ENCODE results near the gene CELA1. TPM values are rescaled to one million over a fixed set of nuclear protein-coding genes. Genes with fewer than 3 reads are reported as not detected.

Gene CELA1
- total RNA-seq, 1 experiment from 2014 or later, result not detected

DNA sequence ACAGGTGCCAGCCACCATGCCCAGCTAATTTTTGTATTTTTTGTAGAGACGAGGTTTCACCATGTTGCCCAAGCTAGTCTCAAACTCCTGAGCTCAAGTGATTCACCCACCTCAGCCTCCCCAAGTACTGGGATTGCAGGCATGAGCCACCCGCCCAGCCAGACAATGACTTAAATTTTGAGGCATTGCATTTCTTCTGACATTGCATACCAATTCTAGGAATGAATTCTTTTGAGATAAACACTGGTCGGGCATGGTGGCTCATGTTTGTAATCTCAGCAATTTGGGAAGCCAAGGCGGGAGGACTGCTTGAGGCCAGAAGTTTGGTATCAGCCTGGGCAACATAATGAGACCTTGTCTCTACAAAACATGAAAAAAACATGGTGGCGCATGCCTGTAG is 2.5 kb upstream of the CELA1 start (continued):
- TF ChIP-seq, protein P1, sequence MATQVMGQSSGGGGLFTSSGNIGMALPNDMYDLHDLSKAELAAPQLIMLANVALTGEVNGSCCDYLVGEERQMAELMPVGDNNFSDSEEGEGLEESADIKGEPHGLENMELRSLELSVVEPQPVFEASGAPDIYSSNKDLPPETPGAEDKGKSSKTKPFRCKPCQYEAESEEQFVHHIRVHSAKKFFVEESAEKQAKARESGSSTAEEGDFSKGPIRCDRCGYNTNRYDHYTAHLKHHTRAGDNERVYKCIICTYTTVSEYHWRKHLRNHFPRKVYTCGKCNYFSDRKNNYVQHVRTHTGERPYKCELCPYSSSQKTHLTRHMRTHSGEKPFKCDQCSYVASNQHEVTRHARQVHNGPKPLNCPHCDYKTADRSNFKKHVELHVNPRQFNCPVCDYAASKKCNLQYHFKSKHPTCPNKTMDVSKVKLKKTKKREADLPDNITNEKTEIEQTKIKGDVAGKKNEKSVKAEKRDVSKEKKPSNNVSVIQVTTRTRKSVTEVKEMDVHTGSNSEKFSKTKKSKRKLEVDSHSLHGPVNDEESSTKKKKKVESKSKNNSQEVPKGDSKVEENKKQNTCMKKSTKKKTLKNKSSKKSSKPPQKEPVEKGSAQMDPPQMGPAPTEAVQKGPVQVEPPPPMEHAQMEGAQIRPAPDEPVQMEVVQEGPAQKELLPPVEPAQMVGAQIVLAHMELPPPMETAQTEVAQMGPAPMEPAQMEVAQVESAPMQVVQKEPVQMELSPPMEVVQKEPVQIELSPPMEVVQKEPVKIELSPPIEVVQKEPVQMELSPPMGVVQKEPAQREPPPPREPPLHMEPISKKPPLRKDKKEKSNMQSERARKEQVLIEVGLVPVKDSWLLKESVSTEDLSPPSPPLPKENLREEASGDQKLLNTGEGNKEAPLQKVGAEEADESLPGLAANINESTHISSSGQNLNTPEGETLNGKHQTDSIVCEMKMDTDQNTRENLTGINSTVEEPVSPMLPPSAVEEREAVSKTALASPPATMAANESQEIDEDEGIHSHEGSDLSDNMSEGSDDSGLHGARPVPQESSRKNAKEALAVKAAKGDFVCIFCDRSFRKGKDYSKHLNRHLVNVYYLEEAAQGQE (IDR thresholded peaks at IDR 0.05; ENCODE audit: low read depth), result no peak

DNA sequence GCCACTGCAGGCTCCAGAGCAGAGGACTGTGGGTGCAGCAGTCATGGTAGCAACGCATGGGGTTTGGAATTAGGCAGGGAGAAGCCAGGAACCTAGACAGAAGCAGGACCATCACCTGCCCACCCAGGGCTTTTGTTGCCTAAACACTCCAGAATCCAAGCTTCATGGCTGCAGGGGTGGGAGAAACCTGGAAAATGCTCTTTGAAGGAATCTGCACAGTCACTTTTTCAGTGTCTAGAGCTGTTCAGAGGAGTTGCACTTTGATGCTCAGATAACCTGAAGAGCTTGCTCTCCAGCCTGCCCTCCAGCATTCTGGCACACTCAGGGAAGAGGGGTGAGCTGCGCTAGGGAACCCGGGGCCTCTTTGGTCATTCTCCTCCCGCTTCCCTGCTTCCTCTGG is 1.6 kb upstream of the CELA1 start:
- H3K4me2 ChIP-seq (ENCODE audit: low read length), result no peak overlapping the region
- TF ChIP-seq, protein P2, sequence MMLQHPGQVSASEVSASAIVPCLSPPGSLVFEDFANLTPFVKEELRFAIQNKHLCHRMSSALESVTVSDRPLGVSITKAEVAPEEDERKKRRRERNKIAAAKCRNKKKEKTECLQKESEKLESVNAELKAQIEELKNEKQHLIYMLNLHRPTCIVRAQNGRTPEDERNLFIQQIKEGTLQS (IDR thresholded peaks at IDR 0.05), result no peak
- TF ChIP-seq SP1 (IDR thresholded peaks at IDR 0.05; ENCODE audit: low read depth) (no peak), EZH2phosphoT487 (IDR thresholded peaks at IDR 0.05; ENCODE audit: borderline replicate concordance) (no peak), SRF (IDR thresholded peaks at IDR 0.05; ENCODE audit: low read depth) (no peak), ELF1 (IDR thresholded peaks at IDR 0.05; ENCODE audit: borderline replicate concordance, low read depth) (no peak), FOSL1 (IDR thresholded peaks at IDR 0.05; ENCODE audit: low read depth) (no peak), POLR2A (IDR thresholded peaks at IDR 0.05; ENCODE audit: borderline replicate concordance, extremely low read depth, insufficient read depth, insufficient read length) (no peak), YY1 (IDR thresholded peaks at IDR 0.05; ENCODE audit: extremely low read depth, insufficient replicate concordance, low read depth, low read length) (no peak), TCF7L2 (IDR thresholded peaks at IDR 0.05; ENCODE audit: borderline replicate concordance, extremely low read depth, insufficient read depth, insufficient read length) (no peak), POLR2AphosphoS5 (IDR thresholded peaks at IDR 0.05; ENCODE audit: low read depth, low read length) (no peak), CBX3 (IDR thresholded peaks at IDR 0.05; ENCODE audit: low read depth) (no peak), ZNF274 (IDR thresholded peaks at IDR 0.05; ENCODE audit: low read depth, low read length) (no peak)
- TF ChIP-seq, protein P3, sequence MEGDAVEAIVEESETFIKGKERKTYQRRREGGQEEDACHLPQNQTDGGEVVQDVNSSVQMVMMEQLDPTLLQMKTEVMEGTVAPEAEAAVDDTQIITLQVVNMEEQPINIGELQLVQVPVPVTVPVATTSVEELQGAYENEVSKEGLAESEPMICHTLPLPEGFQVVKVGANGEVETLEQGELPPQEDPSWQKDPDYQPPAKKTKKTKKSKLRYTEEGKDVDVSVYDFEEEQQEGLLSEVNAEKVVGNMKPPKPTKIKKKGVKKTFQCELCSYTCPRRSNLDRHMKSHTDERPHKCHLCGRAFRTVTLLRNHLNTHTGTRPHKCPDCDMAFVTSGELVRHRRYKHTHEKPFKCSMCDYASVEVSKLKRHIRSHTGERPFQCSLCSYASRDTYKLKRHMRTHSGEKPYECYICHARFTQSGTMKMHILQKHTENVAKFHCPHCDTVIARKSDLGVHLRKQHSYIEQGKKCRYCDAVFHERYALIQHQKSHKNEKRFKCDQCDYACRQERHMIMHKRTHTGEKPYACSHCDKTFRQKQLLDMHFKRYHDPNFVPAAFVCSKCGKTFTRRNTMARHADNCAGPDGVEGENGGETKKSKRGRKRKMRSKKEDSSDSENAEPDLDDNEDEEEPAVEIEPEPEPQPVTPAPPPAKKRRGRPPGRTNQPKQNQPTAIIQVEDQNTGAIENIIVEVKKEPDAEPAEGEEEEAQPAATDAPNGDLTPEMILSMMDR (IDR thresholded peaks at IDR 0.05 in 2 of 3, conservative IDR thresholded peaks at IDR 0.05 in 1 of 3; ENCODE audit: borderline replicate concordance in 1 of 3, insufficient read depth in 1 of 3, low read depth in 2 of 3, low read length in 2 of 3), result no peak
- no peaks in the 10 kb centered on the region for H3K9me3 ChIP-seq (ENCODE audit: control insufficient read depth in 1 of 2, insufficient read depth in 1 of 2, low read depth in 1 of 2, low read length in 2 of 2)
- H3K27ac ChIP-seq (ENCODE audit: low read depth, low read length), result no peak overlapping the region
- peaks cover 0 to 8% of the 10 kb centered on the region in 2 experiments; a peak in 2 of 4 replicates for H3K4me1 ChIP-seq (ENCODE audit: control insufficient read depth in 1 of 2, insufficient read depth in 2 of 2, low read length in 2 of 2)
- no peak overlapping the region for H3K4me3 ChIP-seq (replicated peaks in 1 of 2; ENCODE audit: low read depth in 1 of 2, low read length in 2 of 2)
- CTCF ChIA-PET, result no interaction called here
- no TSS peak for BruUV-seq (replicated peaks)
- no peak for ATAC-seq
- no peaks in the 10 kb centered on the region for H4K20me1 ChIP-seq (ENCODE audit: insufficient read depth)
- no peak overlapping the region for H3K9ac ChIP-seq (ENCODE audit: low read length)
- POLR2A ChIA-PET, result no interaction called here
- H3K79me2 ChIP-seq (ENCODE audit: insufficient read depth, low read length), result no peaks in the 10 kb centered on the region
- no peak for DNase-seq (ENCODE audit: low read depth, low spot score)
- H3K36me3 ChIP-seq (ENCODE audit: control insufficient read depth in 1 of 2, insufficient read depth in 2 of 2, low read length in 2 of 2), result no peaks in the 10 kb centered on the region
- RAD21 ChIA-PET (ENCODE audit: low non-redundant PET in 1 of 2, low total read pairs in 2 of 2, uncharacterized antibody in 2 of 2, unreplicated experiment in 2 of 2), result no interaction called here
- intact Hi-C loops (cut with micrococcal nuclease), result loop anchor here (10.0 kb wide), 1 partner anchor 843 kb away; the partner anchor contains the start of gene DIP2B
- no peaks in the 10 kb centered on the region for H3K9me2 ChIP-seq (ENCODE audit: insufficient read depth)
- H3K27me3 ChIP-seq (ENCODE audit: insufficient read depth, low read length), result no peaks in the 10 kb centered on the region
- H2AFZ ChIP-seq (ENCODE audit: low read depth, low read length, poor library complexity, severe bottlenecking), result no peak overlapping the region
